T-helper 2 cell treated with Interferon-gamma antibody and Interleukin-4, amounts not matched to agents 100 ng/mL and 5 ng/mL, for 36 hours (primary cell): Measurements from ENCODE around the gene HRCT1. TPM values are rescaled to one million over a fixed set of nuclear protein-coding genes. Genes with fewer than 3 reads are reported as not detected.
"Not testable (repeated sequence)": the region's sequence is repeated elsewhere in the genome, so short reads cannot be mapped to it uniquely, and the experiment has no call there.

ENCODE experiments used
- intact Hi-C: fragments of 100-400 bp; cut with micrococcal nuclease; formaldehyde crosslinking; loops from one replicate; pipeline ENCODE4 v1.15.1; 2023
- total RNA-seq: library from RNA; stranded (reverse); gene quantifications from 2 replicates; pipeline ENCODE4 v1.2.3, GENCODE V29; 2022

The HRCT1 gene
- total RNA-seq, 1 donor from 2014 or later: not detected

DNA sequence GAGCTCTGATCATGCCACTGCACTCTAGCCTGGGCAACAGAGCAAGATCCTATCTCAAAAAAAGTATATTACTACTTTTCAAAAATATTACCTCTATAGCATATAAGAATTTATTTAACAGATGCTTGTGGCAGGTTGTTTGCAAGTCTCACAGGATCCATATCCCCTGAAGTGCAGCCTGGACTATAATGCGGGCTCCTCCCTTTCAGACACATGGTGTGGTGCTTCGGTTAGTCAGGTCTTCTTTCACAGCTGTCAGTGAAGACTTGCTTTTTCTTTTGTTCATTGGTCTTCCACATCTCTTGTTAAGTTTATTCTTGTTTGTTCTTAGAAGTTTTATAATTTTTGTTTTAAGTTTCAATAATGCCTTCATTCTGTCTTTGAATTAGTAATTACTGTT, 9.4 kb upstream of the HRCT1 start:
- intact Hi-C loops: no loop called here

DNA sequence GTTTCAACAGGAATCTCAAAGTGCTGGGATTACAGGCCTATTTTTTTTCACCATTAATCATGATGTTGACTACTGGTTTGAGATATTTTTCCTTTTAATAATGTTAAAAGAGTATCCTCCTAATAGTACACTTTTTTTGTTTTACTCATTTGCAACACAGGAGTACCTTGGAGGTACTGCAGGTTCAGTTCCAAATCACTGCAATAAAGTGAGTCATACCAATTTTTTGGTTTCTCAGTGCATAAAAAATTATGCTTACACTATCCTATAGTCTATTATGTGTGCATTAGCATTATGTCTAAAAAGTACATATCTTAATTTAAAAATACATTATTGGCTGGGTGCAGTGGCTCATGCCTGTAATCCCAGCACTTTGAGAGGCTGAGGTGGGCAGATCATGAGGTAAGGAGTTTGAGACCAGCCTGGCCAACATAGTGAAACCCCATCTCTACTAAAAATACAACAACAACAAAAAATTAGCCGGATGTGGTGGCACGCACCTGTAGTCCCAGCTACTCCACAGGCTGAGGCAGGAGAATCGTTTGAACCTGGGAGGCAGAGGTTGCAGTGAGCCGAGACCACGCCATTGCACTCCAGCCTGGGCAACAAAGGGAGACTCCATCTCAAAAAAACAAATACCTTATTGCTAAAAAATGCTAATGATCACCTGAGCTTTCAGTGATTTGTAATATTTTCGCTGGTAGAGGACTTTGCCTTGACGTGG, 8.5 kb upstream of the HRCT1 start:
- intact Hi-C loops: not testable (repeated sequence)

DNA sequence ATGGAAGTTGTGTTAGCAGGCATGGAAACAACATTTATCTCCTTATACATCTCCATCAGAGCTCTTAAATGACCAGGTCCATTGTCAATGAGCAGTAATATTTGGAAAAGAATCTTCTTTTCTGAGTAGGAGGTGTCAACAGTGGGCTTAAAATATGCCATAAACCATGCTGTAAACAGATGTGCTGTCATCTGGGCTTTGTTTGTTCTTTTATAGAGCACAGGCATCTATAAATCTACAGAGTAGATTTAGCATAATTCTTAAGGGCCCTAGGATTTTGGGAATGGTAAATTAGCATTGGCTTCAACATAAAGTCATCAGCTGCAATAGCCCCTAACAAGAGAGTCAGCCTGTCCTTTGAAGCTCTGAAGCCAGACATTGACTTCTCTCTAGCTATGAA, 7.7 kb upstream of the HRCT1 start:
- intact Hi-C loops: no loop called here

DNA sequence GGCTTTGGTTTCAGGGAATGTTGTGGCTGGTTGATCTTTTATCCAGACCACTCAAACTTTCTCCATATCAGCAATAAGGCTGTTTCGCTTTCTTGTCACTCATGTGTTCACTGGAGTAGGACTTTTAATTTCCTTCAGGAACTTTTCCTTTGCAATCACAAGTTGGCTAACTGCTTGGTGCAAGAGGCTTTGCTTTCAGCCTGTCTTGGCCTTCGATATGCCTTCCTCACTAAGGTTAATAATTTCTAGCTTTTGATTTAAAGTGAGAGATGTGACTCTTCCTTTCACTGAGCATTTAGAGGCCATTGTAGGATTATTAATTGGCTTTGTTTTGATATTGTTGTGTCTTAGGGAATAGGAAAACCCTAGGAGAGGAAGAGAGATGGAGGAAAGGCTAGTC, 7.0 kb upstream of the HRCT1 start:
- intact Hi-C loops: no loop called here

DNA sequence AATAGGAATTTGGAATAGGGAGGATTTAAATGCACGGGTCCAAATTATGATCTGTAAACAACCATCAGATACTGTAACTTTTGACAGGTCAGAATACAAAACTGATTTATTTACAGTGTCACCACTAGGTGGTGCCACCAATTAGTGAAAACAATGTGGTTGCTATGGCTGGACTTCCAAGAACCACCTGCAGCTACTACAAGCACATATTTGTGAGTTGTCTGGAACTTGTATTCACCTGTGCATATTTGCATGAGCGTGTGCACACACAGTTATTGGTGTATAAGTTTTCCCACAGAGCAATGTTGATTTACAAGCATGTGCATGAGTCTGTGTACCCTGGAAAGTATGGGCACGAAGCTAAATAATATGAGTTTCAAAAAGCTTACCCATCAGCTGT, 3.0 kb upstream of the HRCT1 start:
- intact Hi-C loops: loop anchor here (1.0 kb wide), 2 partner anchors 42 to 120 kb away; no protein-coding TSS in a partner anchor

DNA sequence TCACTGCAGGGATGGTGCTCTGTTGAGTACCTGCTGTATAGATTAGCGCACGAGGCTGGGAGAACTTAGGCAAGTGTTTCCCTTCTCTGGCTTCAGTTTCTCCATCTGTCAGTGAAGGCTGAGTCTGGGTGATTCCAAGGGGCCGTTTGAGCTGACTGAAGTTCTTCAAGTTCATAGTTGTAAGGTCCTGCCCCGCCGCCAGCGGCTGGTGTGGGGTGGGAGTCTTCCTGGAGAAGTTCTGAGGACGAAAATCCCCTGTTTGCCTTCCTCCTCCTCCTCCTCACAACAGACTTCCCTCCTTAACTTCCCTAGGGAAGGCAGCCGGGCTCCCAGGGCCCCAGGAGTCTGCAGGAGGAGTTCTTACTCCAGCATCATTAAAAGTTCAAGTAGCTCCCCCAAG, 1.7 kb upstream of the HRCT1 start:
- intact Hi-C loops: no loop called here

DNA sequence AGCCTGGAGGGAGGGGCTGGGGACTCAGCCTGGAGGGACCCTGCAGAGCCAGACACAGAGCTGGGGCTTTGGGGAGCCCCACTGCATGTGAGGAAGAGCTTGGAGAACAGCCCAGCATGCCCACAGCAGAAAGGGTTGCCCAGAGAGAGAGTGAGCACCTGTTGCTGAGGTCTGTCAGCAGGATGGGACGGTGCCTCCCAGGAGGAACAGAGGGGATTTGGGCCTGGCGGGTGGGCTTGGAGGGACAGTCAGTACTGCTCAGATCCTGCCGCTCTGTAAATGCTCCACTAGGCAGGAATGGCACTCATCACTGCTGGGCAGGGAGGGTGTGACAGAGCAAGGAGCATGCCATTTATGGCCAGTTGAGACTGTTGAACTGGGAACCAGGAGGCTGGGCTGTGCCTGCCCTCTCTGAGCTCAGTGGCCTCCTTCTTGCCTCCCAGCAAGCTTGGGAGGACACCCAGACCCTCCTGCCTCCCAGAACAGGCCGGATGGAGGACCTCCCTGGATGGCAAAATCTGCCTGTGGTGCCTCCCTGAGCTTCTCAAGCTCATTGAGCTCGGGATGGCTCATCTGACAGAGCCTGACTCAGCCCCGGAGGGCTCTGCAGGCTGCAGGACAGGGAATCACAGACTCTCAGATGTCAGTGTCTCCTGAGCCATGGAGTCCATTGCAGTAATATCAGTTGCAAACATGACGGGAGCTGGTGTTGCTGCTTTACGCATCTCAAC, 786 bp upstream of the HRCT1 start:
- intact Hi-C loops: no loop called here

DNA sequence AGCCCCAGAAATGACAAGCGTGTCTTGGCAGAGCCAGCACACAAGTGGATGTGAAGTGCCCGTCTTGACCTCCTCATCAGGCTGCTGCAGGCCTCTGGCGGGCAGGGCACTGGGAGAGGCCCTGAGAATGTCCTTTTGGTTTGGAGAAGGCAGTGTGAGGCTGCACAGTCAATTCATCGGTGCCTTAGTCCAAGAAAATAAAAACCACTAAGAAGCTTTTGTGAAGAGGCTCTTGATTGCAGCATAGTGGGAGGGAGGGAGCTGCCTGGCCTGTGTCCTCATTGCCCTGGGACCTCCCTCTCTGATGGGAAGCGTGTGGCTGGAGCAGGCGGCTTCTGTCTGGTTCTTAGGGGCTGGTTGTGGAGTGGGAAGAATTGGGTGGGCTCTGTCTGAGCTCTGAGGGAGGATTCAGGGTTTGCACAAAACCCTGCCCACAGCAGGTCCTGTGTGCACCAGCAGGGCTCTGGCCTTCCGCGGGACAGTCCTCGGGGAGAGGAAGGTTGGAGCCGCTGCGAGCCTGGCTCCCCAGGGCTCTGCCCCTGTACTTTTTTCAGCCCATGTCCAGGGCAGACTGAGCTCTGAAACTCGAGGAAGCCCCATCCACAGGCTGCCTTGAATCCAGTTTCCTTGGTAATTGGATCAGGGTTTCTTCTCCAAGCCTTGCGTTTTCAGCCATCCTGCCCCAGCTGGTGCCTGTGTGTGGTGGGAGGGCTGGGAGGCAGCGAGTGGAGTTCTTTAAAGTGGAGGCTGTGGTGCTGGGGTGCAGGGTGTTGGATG, 1.1 kb downstream of the HRCT1 start:
- intact Hi-C loops: no loop called here

DNA sequence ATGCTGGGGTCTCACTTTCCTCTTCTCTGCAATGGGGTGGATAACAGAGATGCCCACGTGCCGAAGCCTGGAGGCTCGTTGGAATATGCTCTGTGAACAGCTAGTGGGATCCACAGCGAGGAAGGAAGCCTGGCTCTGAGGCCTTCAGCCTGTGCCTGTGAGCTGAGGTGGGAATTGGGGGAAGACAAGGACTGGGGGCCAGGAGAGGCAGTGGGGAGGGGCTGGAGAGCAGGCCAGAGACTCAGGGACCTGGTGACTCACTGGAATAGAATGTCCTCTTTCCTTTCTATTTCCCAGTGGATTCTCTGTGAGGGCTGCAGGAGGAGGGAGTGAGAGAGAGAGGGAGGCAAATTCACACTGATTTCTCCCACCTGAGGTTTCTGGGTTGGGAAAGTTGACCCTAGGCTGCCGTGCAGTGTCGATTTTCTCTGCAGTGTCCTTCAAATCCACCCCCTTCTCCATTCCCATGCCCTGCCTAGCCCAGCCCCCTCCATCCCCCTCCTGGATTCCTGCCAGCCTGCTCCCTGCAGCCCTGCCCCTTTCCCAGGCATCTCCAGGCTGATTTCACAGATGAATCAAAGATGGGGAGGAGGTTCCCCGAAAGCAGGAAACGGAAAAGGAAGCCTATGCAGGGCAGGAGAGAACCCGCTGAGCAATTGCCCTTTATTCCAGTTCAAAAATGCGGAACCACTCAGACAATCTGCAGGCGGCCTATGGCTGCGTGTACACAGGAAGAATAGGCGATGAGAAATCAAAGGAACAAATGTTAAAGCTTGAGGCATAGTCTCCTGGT, 1.9 kb downstream of the HRCT1 start:
- intact Hi-C loops: no loop called here

DNA sequence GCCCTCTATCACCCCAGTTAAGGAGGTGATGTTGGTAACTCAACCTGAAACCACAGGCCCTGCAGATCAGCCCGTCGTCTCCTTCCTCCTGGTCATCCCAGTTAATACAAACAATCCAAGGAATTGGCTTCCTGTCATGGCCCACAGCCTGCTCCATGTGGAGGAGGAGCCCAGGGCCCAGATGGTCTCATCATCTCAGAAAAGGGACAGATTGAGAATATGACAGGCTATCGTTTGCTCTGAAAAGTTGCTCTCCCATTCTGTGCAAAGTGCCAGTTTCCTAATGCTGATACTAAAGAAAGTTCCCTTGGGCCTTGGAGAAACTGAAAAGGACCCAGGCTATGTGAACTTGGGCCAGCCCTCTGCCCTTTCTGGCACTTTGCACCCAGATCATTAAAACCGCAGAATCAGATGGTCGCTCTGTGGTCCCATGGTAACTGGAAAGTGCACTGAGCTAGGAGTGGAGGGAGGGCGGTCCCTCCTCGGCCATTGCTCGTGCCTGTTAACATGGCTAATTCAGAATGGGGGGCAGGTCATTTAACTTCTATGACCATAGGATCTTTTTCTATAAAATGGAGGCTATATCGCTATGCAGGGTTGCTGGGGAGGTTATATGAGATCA, 2.6 kb downstream of the HRCT1 start:
- intact Hi-C loops: no loop called here

DNA sequence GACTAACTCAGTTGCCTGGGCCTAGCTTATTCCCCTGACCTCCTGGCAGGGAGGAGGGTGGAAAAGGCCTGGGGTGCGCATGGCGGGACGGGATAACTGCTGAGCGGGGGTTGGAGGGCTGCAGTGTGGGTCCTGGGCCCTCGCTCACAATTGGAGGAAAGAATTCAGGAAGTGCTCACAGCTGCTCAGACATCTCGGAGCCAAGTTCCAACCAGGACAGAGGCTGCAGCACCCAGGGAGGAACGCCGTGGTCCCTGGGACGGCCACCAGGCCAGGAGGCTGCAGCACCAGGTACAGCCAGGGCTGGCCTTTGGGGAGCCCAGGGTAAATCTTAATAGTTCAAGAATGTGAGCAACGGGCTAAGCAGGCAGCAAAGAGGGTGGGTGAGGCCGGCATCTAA, 3.3 kb downstream of the HRCT1 start, which contains the start of gene SPAAR:
TSS of gene SPAAR (plus strand) at position 217 of the 400 bp plus-strand sequence. CDS start 974 bp downstream, outside the sequence.
- intact Hi-C loops: no loop called here

DNA sequence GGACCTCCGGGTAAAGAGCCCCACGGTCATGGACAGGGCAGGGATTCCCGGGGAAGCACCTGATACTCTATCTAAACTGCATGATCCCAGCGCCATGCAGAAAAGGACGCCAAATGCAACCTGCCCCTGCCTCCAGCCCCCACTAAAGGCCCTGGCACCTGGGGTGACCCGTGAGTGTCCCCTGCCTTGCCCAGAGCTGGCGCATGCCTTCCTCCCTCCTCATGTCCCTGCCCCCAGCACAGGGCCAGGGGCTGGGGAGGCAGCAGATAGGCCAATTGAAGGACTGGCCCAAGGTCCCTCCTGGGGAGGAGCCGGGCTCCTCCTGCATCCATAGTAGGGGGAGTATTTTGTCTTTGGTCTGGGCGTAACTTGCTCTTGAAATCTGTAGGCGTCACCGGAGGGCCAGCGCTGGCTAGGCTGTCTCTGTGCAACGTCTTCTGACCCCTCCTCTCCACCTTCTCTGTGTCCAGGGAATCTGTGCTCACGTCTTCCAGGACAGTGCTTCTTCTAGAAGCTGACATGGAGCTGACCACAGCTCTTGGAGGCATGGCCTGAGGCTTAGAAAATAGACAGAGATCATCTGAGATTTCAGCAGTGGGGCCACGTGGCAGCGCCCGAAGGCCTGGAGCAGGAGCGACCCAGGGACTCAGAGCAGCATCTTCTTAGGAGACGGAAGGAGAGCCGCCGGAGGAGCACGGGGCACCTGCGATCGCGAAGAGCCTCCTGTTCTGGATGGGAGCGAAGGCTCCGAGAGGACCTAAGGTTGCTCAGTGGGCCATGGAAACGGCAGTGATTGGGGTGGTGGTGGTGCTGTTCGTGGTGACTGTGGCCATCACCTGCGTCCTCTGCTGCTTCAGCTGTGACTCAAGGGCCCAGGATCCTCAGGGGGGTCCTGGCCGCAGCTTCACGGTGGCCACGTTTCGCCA, 3.9 kb downstream of the HRCT1 start:
- intact Hi-C loops: no loop called here

DNA sequence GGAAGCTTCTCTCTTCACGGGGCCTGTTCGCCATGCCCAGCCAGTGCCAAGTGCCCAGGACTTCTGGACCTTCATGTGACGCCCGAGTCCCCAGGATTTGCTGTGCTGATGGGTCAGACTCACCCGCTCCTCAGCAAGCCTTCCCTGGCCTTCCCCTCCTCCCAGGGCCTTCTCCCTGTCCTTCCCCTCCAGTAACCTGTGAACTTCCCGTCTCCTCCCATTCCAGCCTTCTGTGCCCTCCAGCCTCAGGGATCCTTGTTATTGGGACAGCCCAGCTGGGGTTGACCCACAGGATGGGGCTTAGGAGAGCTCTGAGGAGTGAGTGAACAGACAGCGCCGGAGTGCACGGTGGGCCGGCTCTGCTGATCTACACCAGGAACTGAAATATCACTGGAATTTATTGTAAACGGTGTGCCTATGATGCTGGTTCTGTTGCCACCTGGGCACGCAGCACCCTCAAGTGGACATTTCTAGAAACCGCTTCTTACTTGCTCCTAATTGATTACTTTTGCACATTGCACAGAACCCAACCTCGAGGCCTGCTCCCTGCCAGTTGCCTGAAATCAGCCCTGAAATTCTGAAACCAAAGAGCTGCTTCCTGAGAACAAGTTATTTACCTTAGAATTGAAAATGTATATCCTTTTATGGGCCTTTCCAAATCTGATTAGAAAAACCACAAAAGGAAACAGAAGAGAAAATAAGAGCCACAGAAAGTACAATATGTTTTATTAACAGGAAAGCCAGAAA, 4.8 kb downstream of the HRCT1 start:
- intact Hi-C loops: no loop called here

DNA sequence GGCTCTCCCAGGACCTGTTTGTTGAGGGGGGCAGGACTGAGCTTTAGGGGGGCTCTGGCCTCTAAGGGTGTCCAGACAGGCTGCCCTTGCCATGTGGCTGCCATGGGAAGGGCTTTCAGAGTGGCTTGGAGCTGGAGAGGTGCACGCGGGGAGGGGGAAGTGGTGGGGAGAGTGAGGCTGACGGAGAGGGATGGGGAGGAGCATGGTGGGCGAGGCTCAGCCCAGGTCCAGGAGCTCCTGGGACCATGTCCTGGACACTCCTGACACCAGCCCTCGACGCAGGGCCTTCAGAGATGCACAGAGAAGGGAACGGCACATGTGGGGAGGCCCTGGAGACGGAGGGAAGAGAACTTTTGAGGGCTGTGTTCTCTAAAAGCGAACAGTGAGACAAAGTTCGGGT, 5.7 kb downstream of the HRCT1 start:
- intact Hi-C loops: no loop called here

DNA sequence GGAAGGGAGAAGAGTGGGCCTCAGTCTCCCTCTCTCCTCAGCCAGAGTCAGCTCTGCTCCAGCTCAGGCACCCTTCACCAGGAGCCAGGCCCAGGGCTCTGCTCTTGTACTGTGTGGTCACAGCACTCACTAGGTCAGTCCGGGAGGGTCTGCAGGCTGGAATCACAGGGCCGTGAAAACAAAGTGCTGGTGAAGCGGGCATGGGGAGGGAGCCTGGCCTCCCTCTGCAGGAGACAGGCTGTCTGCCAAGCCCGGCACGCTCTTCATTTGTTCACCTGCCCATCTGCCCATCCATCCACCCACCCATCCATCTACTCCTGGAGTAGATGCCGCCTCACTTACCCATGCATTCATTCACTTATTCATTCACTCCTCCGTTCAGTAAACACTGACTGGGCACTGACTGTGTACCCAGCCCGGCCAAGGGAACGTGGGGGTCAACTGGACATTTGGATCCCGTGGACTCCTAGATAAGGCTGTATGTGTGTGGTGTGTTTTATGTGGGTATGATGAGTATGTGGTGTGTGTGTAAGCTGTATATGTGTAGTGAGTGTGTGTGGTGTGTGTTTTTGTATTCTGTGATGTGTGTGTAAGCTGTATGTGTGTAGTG, 6.9 kb downstream of the HRCT1 start:
- intact Hi-C loops: no loop called here

DNA sequence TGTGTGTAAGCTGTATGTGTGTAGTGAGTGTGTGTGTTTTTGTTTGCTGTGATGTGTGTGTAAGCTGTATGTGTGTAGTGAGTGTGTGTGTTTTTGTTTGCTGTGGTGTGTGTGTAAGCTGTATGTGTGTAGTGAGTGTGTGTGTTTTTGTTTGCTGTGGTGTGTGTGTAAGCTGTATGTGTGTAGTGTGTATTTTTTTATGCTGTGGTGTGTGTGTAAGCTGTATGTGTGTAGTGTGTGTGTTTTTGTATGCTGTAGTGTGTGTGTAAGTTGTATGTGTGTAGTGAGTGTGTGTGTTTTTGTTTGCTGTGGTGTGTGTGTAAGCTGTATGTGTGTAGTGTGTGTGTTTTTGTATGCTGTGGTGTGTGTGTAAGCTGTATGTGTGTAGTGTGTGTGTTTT, 7.4 kb downstream of the HRCT1 start:
- intact Hi-C loops: not testable (repeated sequence)

DNA sequence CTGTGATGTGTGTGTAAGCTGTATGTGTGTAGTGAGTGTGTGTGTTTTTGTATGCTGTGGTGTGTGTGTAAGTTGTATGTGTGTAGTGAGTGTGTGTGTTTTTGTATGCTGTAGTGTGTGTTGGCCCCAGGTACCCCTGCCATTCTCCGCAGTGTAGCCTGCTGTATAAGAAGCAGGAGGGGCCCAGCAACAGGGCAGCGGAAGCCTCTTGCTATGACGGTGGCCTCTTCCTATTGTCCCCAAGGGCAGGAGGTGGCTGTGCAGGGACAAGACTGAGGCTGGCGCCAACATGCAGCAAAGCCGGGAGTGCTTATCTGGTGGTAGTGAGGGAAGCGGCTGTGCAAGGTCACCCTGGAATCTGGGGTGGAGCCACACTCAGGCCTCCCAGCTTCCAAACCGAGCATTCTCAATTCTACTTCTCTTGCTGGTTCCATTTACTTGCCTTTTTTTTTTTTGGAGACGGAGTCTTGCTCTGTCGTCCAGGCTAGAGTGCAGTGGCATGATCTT, 8.4 kb downstream of the HRCT1 start:
- intact Hi-C loops: no loop called here

DNA sequence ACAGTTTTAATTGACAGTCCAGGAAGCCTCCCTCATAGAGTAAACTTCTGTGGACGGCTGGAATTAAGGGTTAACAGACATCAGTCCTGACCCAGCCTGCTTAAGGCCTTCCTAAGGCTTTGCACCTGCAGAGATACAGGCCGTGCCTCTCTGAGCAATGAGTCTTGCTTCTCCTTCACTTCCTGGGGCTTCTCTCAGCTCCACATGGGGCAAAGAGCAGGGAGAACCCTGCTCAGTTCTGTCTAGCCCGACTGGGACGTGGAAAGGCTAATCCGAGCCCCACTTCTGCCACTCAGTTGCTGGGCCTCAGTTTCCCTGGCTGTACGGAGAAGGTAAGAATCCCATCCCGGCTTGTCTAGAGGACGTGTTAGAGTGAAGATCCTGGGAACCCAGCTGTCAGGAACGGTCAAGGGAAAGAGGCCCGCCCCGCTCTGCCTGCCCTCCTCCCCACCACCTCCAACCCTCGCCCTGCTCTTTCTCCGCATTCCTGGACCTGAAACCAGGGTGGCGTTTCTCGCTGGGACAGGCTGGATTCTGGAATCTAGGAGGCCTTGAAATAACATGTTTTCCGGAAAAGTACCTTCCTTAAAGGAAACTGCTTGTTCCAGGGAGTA, 9.8 kb downstream of the HRCT1 start:
- intact Hi-C loops: no loop called here
